OCI-LY3 (cell line): ENCODE results near the gene ARFIP1.

Source experiments
- H2AFZ ChIP-seq: fragments of 200-600, 300-600 bp; shearing (Covaris generic); 2 replicates; pipeline ENCODE4 v1.6.0; 2014; ENCODE audit warnings: antibody characterized with exemption, low read depth, low read length
- H3K27ac ChIP-seq: fragments of 200-600, 300-600 bp; sonication (generic); 2 replicates; pipeline ENCODE4 v1.5.1; 2014; ENCODE audit warnings: mild to moderate bottlenecking, low read length, moderate library complexity, mixed read lengths
- H3K27me3 ChIP-seq: fragments of 200-600, 300-600 bp; sonication (generic); 2 replicates; pipeline ENCODE4 v1.6.1; 2014; ENCODE audit warnings: low read depth, low read length, mixed read lengths
- H3K36me3 ChIP-seq: fragments of 200-600, 300-600 bp; sonication (generic); replicated peaks from 2 replicates; pipeline ENCODE3; 2014; ENCODE audit warnings: low read depth, low read length, mixed read lengths
- H3K4me1 ChIP-seq: fragments of 300-600, 200-600 bp; sonication (generic); 2 replicates; pipeline ENCODE4 v1.6.1; 2014; ENCODE audit warnings: low read length, mixed read lengths
- H3K4me2 ChIP-seq: fragments of 200-600, 300-600 bp; sonication (generic); 2 replicates; pipeline ENCODE4 v1.6.1; 2014; ENCODE audit warnings: low read length, mixed read lengths
- H3K4me3 ChIP-seq: fragments of 300-600, 200-600 bp; sonication (generic); 2 replicates; pipeline ENCODE4 v1.5.1; 2014; ENCODE audit warnings: antibody characterized with exemption, mild to moderate bottlenecking, low read length, moderate library complexity
- H3K79me2 ChIP-seq: fragments of 300-600, 200-600 bp; shearing (Covaris generic); 2 replicates; pipeline ENCODE4 v1.6.1; 2014; ENCODE audit warnings: mild to moderate bottlenecking, low read length, mixed read lengths
- H3K9ac ChIP-seq: fragments of 300-600, 200-600 bp; shearing (Covaris generic); 2 replicates; pipeline ENCODE4 v1.6.0; 2014; ENCODE audit warnings: mild to moderate bottlenecking, low read length, moderate library complexity
- H3K9me3 ChIP-seq: fragments of 200-600, 300-600 bp; shearing (Covaris generic); 2 replicates; pipeline ENCODE4 v1.6.1; 2014; ENCODE audit warnings: low read length, mixed read lengths; ENCODE audit not compliant: insufficient read depth
- H4K20me1 ChIP-seq: fragments of 200-600, 300-600 bp; sonication (generic); 2 replicates; pipeline ENCODE4 v1.6.1; 2016; ENCODE audit warnings: low read length, mixed read lengths; ENCODE audit not compliant: insufficient read depth
- EZH2phosphoT487 ChIP-seq: fragments of 200-600 bp; shearing (Covaris generic); IDR thresholded peaks from 2 replicates; pipeline ENCODE4 v1.6.1; 2018; ENCODE audit warnings: antibody characterized with exemption, mixed run types, low read depth
- TF ChIP-seq, protein P1 (sequence below): fragments of 200-600, 300-600 bp; sonication (generic); IDR thresholded peaks from 2 replicates; pipeline ENCODE4 v1.5.1; 2014; ENCODE audit warnings: antibody characterized with exemption, low read length, low read depth

ARFIP1 gene

DNA sequence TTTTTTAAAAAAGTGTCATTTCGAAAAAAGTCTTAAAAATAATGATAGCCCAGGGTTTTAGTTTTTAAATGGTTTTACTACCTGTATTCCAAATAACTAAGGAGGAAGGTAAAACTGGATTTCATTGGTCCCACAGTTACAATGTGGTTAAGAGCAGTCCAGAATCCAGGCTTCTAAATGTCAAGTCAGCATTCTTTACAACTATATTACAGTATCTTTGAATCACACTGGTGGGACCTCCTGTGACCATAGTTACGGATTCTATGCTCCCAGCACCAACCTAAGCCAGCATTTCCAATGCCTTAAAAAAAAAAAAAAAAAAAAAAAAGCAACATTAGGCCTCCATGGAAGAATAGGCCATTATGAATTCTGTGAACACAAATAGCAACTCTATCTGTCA lies 6.4 kb upstream of the ARFIP1 start:
- Histone ChIP-seq H2AFZ (no peak overlapping the region), H3K4me1 (peaks cover 11% of the 10 kb centered on the region), H3K27ac (no peak overlapping the region), H3K27me3 (peaks cover 13% of the 10 kb centered on the region), H4K20me1 (no peaks in the 10 kb centered on the region), H3K4me3 (no peak overlapping the region), H3K4me2 (no peak overlapping the region), H3K36me3 (no peaks in the 10 kb centered on the region), H3K79me2 (no peaks in the 10 kb centered on the region), H3K9me3 (no peaks in the 10 kb centered on the region), H3K9ac (no peak overlapping the region)
- TF ChIP-seq, protein P1, sequence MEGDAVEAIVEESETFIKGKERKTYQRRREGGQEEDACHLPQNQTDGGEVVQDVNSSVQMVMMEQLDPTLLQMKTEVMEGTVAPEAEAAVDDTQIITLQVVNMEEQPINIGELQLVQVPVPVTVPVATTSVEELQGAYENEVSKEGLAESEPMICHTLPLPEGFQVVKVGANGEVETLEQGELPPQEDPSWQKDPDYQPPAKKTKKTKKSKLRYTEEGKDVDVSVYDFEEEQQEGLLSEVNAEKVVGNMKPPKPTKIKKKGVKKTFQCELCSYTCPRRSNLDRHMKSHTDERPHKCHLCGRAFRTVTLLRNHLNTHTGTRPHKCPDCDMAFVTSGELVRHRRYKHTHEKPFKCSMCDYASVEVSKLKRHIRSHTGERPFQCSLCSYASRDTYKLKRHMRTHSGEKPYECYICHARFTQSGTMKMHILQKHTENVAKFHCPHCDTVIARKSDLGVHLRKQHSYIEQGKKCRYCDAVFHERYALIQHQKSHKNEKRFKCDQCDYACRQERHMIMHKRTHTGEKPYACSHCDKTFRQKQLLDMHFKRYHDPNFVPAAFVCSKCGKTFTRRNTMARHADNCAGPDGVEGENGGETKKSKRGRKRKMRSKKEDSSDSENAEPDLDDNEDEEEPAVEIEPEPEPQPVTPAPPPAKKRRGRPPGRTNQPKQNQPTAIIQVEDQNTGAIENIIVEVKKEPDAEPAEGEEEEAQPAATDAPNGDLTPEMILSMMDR, result no peak
- TF ChIP-seq EZH2phosphoT487, result no peak

DNA sequence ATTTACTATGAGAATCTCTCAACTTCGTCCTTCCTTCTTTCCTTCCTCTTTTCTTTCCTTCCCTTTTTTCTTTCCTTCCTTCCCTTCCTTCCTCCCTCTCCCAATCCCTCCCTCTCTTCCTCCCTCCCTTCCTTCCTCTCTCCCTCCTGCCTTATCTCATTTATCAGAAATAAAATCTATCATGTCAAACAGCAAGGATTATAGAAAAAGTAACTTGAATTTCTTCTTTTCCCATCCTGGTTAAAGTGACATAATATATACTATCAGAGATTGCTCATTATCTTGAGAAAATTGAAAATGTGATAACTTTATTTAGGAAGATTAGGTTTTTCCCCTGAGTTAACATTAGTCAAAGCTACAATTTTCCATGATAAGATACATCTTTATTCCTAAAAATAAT lies 5.8 kb upstream of the ARFIP1 start:
- Histone ChIP-seq H4K20me1 (no peaks in the 10 kb centered on the region), H3K27ac (no peak overlapping the region), H3K4me2 (no peak overlapping the region), H3K36me3 (no peaks in the 10 kb centered on the region), H3K9ac (no peak overlapping the region), H3K79me2 (no peaks in the 10 kb centered on the region), H3K27me3 (peaks cover 13% of the 10 kb centered on the region), H2AFZ (no peak overlapping the region), H3K4me3 (no peak overlapping the region), H3K4me1 (peaks cover 16% of the 10 kb centered on the region), H3K9me3 (no peaks in the 10 kb centered on the region)
- no peak for TF ChIP-seq EZH2phosphoT487
- TF ChIP-seq, protein P1, result no peak

DNA sequence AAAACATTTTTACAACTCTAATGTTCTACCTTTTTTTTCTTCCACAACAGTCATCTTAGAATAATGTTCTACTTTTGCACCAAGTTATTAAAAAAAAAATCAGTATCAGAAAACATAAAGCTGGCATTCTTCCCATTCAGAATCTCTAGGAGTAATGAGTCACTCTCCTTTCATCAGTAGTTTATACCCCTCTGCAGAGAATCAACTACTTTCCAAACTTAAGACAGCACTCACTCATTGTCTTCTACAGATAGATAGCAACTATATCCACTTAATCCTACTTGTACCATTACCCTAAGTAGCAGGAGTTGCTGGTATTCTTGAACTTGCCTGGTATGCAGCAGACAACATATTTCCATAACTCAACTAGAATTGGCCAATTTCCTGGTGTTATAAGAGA lies 3.4 kb upstream of the ARFIP1 start:
- peaks cover 13% of the 10 kb centered on the region for H3K27me3 ChIP-seq
- no peaks in the 10 kb centered on the region for H3K9me3 ChIP-seq
- H3K27ac ChIP-seq, result no peak overlapping the region
- H3K4me2 ChIP-seq, result no peak overlapping the region
- H3K4me3 ChIP-seq, result no peak overlapping the region
- H3K79me2 ChIP-seq, result peaks cover 17% of the 10 kb centered on the region
- H2AFZ ChIP-seq, result no peak overlapping the region
- TF ChIP-seq, protein P1, result no peak
- no peak for TF ChIP-seq EZH2phosphoT487
- peaks cover 23% of the 10 kb centered on the region for H3K4me1 ChIP-seq
- H4K20me1 ChIP-seq, result no peaks in the 10 kb centered on the region
- H3K36me3 ChIP-seq, result no peaks in the 10 kb centered on the region
- H3K9ac ChIP-seq, result no peak overlapping the region

DNA sequence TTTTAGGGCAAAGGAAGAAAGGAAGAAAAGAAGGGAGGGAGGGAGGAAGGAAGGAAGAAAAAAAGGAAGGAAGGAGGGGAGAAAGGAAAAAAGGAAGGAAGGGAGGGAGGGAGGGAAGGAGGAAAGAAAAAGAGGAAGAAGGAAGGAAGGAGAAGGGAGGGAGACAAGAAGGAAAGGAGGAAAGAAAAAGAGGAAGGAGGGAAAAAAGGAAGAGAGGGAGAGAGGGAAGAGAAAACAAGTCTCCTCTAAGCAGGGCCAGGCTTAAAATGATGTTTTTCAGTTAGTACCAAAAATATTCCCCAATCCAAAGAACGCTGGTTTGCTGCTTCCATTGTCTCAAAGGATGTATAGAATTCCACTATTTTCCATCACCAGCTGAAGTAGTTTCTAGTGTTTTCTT lies 2.3 kb upstream of the ARFIP1 start:
- Histone ChIP-seq H3K4me1 (peaks cover 24% of the 10 kb centered on the region), H3K36me3 (no peaks in the 10 kb centered on the region), H3K9ac (no peak overlapping the region), H2AFZ (no peak overlapping the region), H3K4me2 (no peak overlapping the region), H3K27ac (no peak overlapping the region), H4K20me1 (no peaks in the 10 kb centered on the region), H3K4me3 (no peak overlapping the region), H3K9me3 (no peaks in the 10 kb centered on the region), H3K27me3 (peaks cover 13% of the 10 kb centered on the region), H3K79me2 (peaks cover 28% of the 10 kb centered on the region)
- no peak for TF ChIP-seq EZH2phosphoT487
- TF ChIP-seq, protein P1, result no peak
